Progenitor cell of endocrine pancreas (in vitro differentiated cells): ENCODE data around the gene METTL25. TPM values are rescaled to one million over a fixed set of nuclear protein-coding genes. Genes with fewer than 3 reads are reported as not detected.

Source experiments
- DNase-seq: peaks from one replicate; pipeline ENCODE4 v3.0.0; 2021; ENCODE audit warnings: low spot score; ENCODE audit not compliant: unreplicated experiment
- H3K27ac Mint-ChIP-seq: 2 replicates; pipeline ENCODE4 v1.8.0; 2021; ENCODE audit warnings: mild to moderate bottlenecking, moderate library complexity, mixed read lengths
- H3K27me3 Mint-ChIP-seq: 2 replicates; pipeline ENCODE4 v1.8.0; 2021; ENCODE audit warnings: mixed read lengths
- H3K36me3 Mint-ChIP-seq: 2 replicates; pipeline ENCODE4 v1.8.0; 2022; ENCODE audit warnings: mixed read lengths; ENCODE audit not compliant: insufficient read depth
- H3K4me1 Mint-ChIP-seq: 2 replicates; pipeline ENCODE4 v1.8.0; 2021; ENCODE audit warnings: low read depth, mixed read lengths
- H3K4me3 Mint-ChIP-seq: 2 replicates; pipeline ENCODE4 v1.8.0; 2021; ENCODE audit warnings: low read depth, mild to moderate bottlenecking, moderate library complexity, mixed read lengths
- H3K9me3 Mint-ChIP-seq: 2 replicates; pipeline ENCODE4 v1.8.0; 2021; ENCODE audit warnings: low read depth, mixed read lengths
- CTCF ChIP-seq: fragments of 200-600 bp; sonication (generic); IDR thresholded peaks from one replicate; pipeline ENCODE4 v1.5.0; 2021; ENCODE audit warnings: antibody characterized with exemption, mild to moderate bottlenecking; ENCODE audit not compliant: unreplicated experiment
- total RNA-seq: library from RNA; stranded (reverse); gene quantifications from 2 replicates; pipeline ENCODE4 v1.2.1, GENCODE V29; 2021

The METTL25 gene
- total RNA-seq, 1 donor from 2014 or later: 15.8 TPM

DNA sequence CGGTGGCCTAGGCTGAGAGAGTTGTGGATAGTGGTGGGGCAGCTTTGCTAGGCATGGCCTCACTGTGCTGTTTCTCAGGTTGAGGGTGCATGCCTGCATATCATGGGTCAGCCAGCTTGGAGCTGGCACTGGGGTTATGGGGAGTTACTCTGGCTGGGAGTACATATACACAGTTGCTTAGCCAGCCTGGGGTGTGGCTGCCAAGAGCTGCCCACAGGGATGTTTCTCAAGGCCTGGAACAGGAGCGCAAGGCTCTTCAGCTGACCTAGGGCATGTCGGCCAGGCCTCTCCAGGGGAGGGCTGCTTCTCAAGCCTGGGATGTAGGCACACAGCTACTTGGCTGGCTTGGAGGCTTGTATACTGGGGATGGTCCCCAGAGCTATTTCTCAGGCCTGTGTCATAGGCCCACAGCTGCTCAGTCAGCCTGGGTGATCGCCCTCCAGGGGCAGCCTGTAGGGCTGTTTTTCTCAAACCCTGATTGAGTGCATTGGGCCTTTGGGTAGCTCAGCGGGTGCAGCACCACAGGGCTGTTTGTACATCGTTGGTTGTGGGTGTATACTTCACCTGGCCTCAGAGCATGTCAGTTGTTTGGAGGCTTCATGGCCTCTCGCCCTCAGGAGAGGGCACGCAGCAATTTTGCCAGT lies 114.9 kb downstream of the METTL25 start:
- no peaks in the 10 kb centered on the region for H3K27me3 Mint-ChIP-seq
- H3K4me1 Mint-ChIP-seq: no peaks in the 10 kb centered on the region
- no peaks in the 10 kb centered on the region for H3K9me3 Mint-ChIP-seq
- TF ChIP-seq CTCF: no peak
- no peak overlapping the region for H3K4me3 Mint-ChIP-seq
- peaks cover 1% of the 10 kb centered on the region for H3K36me3 Mint-ChIP-seq
- no peak overlapping the region for H3K27ac Mint-ChIP-seq
- no peak for DNase-seq

DNA sequence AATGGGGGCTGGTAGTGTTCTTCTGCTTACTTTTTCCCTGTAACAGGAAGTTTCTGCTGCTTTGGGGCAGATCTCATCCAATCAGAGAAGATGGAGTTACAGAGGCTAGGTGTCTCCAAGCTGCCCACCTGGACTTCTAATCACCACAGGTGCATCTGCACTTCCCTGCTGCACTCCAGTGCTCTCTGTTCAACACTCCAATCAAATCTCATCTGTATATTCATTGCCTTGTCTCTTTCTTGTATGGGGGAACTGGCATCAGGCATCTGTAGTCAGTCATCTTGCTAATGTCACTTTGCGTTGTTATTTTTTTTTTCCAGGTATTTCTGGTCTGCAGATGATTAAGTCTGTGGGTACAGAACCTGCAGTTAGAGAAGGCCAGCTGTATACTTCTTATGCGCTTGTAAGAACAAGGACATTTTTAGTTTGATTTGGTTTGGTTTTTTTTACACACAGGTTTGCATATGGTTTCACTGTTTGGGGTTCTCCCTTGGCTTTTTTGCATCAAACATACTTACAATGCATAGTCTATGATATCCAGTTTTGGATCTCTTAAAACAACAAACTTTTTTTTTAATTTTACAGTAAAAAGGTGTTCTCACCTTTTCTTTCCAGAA lies 116.0 kb downstream of the METTL25 start:
- H3K4me3 Mint-ChIP-seq: no peak overlapping the region
- no peak for DNase-seq
- no peaks in the 10 kb centered on the region for H3K9me3 Mint-ChIP-seq
- H3K4me1 Mint-ChIP-seq: no peaks in the 10 kb centered on the region
- no peak overlapping the region for H3K27ac Mint-ChIP-seq
- H3K27me3 Mint-ChIP-seq: no peaks in the 10 kb centered on the region
- no peak for TF ChIP-seq CTCF
- H3K36me3 Mint-ChIP-seq: no peaks in the 10 kb centered on the region

GRCh38 chr12:82474798-82475184 lies 116.5 kb downstream of the METTL25 start:
- Mint-ChIP-seq H3K27me3 (no peaks in the 10 kb centered on the region), H3K36me3 (no peaks in the 10 kb centered on the region), H3K4me3 (no peak overlapping the region), H3K9me3 (no peaks in the 10 kb centered on the region), H3K4me1 (no peaks in the 10 kb centered on the region), H3K27ac (no peak overlapping the region)
- TF ChIP-seq CTCF: no peak
- no peak for DNase-seq

DNA sequence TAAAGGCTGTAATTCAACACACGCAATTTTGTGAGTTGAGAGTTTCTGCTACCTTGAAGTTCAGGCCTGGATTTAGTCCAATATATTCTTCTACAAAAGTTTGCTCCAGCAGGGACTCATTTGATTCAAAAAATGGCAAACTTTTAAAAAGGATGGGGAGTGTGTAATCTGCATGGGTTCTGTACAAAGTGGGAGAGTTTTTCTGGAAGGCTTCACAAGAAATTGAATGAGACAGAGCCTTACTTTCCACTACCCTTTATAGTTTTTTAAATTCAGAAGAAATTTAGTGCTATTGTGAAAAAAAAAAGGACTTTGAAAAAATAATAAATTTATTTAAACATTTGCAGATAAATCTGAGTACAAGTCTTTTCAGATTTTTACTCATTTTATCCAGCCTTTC lies 116.9 kb downstream of the METTL25 start:
- H3K36me3 Mint-ChIP-seq: no peaks in the 10 kb centered on the region
- TF ChIP-seq CTCF: no peak
- H3K27me3 Mint-ChIP-seq: no peaks in the 10 kb centered on the region
- H3K4me1 Mint-ChIP-seq: no peaks in the 10 kb centered on the region
- H3K4me3 Mint-ChIP-seq: no peak overlapping the region
- H3K9me3 Mint-ChIP-seq: no peaks in the 10 kb centered on the region
- H3K27ac Mint-ChIP-seq: no peak overlapping the region
- no peak for DNase-seq

- Mint-ChIP-seq H3K27ac (no peak overlapping the region), H3K4me1 (no peaks in the 10 kb centered on the region), H3K36me3 (no peaks in the 10 kb centered on the region), H3K4me3 (no peak overlapping the region), H3K27me3 (no peaks in the 10 kb centered on the region), H3K9me3 (no peaks in the 10 kb centered on the region)
- no peak for DNase-seq
- TF ChIP-seq CTCF: no peak
These were observed 118.2 kb downstream of the METTL25 start for GRCh38 chr12:82476511-82476910.
